Middle frontal gyrus (tissue), 1 donor: Measurements from ENCODE around the gene KIFBP.
"Not testable (repeated sequence)": the region's sequence is repeated elsewhere in the genome, so short reads cannot be mapped to it uniquely, and the experiment has no call there.

Source experiments
- DNase-seq: peaks from one replicate; pipeline ENCODE4 v3.0.0-alpha.2; 2015; ENCODE audit warnings: low spot score; ENCODE audit errors: extremely low spot score

The KIFBP gene

DNA sequence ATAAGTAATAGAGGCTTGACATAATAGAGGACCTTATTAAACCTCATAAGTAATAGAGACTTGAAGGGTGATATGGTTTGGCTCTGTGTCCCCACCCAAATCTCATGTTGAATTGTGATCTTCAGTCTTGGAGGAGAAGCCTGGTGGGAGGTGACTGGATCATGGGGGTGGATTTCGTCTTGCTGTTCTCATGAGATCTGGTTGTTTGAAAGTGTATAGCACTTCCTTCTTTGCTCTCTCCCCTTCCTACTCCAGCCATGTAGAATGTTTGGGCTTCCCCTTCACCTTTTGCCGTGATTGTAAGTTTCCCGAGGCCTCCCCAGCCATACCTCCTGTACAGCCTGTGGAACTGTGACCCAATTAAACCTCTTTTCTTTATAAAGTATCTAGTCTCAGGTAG lies 8.6 kb downstream of the KIFBP start:
- DNase-seq: no peak

DNA sequence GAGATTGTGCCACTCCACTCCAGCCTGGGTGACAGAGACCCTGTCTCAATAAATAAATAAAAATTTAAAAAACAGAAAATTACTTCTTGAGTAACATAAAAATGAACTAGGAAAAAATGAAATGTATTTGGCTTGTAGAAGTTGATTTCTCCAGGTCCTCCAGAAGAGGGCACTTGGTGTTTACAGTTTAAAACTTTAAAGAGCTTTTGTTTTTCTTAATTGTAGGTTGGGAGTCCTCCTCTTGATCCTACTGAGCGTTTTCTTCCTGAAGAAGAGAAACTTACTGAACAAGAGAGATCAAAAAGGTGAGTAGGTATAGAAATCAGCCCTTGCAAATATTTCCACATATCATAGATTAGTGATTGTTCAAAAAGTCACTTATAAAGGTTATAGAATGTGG lies 16.2 kb downstream of the KIFBP start:
- no peak for DNase-seq

DNA sequence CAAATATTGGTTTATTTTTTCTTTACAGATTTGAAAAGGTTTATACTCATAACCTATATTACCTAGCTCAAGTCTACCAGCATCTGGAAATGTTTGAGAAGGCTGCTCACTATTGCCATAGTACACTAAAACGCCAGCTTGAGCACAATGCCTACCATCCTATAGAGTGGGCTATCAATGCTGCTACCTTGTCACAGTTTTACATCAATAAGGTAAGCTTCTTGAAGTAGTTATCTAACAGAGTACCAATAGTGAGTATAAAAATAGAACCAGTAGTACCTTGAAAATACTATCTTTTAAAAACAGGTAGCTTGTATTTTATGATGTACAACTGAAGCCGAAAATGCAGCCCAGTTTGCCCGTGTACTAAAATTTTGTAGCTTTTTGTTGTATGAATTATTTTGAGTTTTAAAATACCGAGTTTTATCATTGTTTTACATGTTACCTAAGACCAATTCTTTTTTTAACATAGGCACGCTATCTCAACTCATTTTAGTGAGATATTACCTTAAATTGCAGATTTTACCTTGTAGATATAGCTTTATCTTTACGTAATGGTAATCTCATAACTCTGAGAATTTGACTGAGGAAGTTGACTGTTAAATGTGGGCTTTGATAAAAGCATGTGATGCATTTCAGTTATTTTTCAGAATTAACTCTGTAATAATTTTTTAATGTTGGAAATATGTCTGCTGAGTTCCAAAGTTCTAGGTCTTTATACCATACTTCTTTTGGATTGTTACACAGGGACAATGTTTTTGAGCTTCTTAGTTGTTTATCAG lies 17.3 kb downstream of the KIFBP start:
- no peak for DNase-seq

DNA sequence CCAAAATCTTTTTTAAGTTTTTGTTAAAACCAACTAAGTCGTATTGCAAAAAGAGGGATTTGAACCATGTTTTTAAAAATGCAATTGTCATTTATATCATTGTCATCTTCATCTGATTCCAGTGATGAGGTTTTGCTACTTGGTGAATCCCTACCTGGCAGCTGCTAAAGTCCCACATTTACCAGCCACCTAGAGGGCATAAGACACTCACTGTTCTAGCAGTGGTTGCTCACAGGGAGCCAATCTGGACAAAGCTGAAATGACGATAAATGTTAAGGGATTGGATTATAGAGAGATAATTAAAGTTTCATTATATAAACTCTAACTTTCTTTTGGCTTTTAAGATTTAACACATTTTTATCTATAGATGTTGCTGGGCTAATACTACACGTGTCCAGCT lies 18.7 kb downstream of the KIFBP start:
- no peak for DNase-seq

GRCh38 chr10:69009360-69009759 lies 20.8 kb downstream of the KIFBP start:
- no peak for DNase-seq

DNA sequence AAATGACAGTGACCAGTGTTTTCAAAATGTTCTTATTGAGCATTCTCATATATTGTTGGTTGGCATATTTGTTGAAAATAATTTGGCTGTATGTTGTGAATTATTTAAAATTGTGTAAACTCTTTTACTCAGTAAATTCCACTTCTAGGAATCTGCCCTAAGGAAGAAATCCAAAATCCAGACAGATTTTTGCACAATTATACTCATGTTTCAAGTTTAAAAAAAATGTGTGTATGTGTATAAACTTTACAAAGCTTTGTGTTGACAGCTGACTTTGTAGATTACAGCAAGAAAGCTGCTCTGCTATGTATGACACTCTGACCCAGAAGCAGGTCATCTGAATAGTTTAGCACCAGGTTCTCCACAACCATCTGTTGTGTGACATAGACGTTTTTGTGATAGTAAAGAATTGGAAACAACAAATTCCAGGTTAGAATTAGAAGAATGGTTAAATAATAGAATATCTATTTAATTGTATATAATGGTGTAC lies 21.6 kb downstream of the KIFBP start:
- DNase-seq: no peak

DNA sequence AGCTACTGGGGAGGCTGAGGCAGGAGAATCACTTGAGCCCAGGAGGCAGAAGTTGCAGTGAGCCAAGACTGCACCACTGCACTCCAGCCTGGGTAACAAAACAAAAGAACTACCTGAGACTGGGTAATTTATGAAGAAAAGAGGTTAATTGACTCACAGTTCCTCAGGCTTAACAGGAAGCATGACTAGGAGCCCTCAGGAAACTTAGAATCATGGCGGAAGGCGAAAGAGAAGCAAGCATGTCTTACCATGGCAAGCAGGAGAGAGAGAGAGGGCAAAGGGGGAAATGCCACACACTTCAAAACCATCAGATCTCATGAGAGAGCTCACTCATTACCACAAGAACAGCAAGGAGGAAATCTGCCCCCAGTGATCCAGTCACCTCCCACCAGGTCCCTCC lies 24.2 kb downstream of the KIFBP start:
- not testable (repeated sequence) for DNase-seq

DNA sequence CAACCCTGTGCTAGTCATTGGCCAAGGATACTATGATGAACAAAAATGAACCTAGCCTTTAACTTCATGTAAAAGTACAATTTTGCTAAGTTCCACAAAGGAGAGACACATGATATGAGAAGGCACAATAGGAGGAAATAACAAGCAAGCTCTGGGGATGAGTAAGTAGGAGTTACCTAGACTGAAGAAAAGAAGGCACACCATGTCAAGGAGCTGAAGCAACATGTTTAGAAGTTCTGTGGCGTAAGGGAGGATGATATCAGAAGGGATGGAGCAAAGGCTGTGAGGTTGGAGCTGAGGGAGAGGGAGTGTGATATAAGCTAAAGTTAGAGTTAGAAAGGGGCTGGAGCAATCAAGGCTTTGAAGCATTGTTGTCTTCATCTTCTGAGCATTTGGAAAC lies 25.6 kb downstream of the KIFBP start:
- no peak for DNase-seq

- DNase-seq: no peak
These were observed 30.0 kb downstream of the KIFBP start for GRCh38 chr10:69018613-69019012.

- no peak for DNase-seq
These were observed 34.0 kb downstream of the KIFBP start for GRCh38 chr10:69022611-69023010.

- no peak for DNase-seq
These were observed 36.8 kb downstream of the KIFBP start for GRCh38 chr10:69025370-69025896.

DNA sequence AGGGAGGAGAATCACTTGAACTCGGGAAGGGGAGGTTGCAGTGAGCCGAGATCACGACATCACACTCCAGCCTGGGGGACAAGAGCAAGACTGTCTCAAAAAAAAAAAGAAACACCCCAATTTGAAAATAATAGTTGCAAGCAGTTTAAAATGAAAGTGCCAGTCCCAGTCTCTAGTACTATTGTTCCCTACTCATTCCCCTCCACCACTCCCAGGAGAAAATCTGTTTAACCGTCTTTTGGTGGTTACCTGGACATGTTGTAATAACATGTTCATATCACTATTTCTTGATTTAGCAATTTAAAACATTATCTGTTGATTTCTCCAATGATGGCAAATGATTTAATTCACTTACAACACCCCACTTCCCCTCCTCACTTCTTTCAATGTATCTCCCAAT lies 44.7 kb downstream of the KIFBP start:
- DNase-seq: no peak

DNA sequence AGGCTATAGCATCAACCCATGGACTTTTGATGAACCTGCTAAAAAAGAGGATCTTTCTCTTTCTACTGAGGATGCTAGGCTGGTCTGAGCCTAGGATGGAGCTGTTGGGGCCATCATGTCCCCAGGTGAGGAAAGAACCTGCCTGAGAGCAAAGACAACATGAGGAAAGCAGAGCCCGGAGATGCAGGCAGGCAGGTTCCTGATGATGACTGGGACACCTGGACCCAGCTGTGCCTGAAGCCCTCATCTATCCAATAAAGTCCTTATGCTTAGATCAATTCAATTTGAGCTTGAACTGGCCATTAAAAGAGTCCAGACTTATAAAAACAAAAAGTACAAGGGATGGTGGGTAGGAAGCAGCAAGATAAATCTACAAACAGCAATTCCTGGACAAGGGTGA lies 48.9 kb downstream of the KIFBP start:
- DNase-seq: no peak

- not testable (repeated sequence) for DNase-seq
These were observed 52.3 kb downstream of the KIFBP start for GRCh38 chr10:69040904-69041303.

GRCh38 chr10:69042417-69042816 lies 53.8 kb downstream of the KIFBP start:
- no peak for DNase-seq

GRCh38 chr10:69042838-69043237 lies 54.2 kb downstream of the KIFBP start:
- DNase-seq: no peak

GRCh38 chr10:69043931-69044531 lies 55.4 kb downstream of the KIFBP start:
- DNase-seq: no peak

GRCh38 chr10:69044546-69044945 lies 55.9 kb downstream of the KIFBP start:
- no peak for DNase-seq

- DNase-seq: no peak
These were observed 57.1 kb downstream of the KIFBP start for GRCh38 chr10:69045441-69046300.

DNA sequence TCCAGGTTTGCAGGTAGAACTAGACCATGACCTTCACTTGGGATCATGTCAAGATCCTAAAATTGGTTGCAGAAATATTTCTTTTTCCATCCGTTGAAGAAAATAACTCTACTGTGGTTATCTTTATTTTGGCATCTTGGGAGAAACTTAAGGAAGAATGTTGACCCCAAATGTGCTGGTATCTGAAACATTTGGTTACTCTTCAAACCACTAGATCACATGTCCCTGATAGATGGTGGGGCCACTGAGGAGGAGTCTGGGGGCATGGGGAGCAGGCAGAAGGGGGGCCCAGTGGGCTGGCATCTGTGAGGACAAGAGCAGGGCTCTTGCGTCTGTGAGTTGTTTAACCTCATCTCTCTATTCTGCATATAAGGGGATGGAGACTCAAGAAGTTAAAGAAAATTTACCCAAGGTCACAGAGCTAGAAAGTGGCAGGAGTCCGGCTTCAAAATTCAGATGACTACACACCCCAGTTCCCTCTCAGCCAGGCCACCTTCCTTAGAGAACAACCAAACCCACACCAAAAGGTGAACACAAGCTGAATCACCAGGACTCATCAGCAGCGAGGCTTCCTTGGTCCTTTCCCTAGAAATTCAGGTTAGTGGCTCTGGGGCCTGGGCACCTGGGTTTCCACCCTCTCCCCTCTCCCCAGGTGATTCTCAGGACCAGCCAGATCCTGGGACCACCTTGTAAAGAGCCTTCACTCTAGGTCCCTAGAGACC lies 58.7 kb downstream of the KIFBP start:
- DNase-seq: no peak

DNA sequence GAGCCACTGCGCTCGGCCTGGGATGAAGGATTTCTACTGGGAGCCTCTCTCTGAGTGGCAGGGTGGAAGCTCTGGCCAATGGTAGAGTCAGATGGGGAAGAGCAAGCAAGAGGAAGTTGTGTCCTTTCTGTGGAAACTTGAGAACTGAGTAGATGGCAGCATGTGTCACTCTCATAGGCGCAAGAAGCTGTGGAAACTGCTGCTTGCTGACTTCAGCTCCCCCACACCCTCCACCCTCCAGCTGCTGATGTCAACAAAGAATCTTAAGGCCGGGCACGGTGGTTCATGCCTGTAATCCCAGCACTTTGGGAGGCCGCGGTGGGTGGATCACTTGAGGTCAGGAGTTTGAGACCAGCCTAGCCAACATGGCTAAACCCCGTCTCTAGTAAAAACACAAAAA lies 59.5 kb downstream of the KIFBP start:
- DNase-seq: no peak
